ENCODE results near the gene TRPV4. TPM values are rescaled to one million over a fixed set of nuclear protein-coding genes. Genes with fewer than 3 reads are reported as not detected.

Gene TRPV4
- total RNA-seq, 4 donors from 2014 or later = 0.34 to 0.55 TPM; not detected in 2

DNA sequence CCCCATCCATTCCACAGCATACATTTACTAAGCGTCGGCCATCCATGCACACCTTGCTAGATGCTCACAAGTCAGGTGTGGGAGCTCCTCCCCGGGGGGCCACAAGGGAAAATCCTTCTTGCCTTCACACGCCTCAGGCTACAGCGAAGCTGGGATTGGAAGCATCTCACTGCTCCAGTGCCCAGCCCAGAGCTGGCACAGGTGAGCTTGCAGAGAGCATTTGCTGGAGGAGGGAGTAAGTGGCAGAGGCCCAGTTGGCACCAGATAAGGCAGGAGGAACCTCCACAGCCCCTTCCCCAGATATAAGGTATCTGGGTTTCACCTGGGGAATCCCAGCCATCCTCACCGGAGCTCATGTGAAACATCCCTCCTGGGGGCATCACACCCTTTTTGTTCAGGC is 1.8 kb downstream of the TRPV4 start:
- TF ChIP-seq, protein P1, sequence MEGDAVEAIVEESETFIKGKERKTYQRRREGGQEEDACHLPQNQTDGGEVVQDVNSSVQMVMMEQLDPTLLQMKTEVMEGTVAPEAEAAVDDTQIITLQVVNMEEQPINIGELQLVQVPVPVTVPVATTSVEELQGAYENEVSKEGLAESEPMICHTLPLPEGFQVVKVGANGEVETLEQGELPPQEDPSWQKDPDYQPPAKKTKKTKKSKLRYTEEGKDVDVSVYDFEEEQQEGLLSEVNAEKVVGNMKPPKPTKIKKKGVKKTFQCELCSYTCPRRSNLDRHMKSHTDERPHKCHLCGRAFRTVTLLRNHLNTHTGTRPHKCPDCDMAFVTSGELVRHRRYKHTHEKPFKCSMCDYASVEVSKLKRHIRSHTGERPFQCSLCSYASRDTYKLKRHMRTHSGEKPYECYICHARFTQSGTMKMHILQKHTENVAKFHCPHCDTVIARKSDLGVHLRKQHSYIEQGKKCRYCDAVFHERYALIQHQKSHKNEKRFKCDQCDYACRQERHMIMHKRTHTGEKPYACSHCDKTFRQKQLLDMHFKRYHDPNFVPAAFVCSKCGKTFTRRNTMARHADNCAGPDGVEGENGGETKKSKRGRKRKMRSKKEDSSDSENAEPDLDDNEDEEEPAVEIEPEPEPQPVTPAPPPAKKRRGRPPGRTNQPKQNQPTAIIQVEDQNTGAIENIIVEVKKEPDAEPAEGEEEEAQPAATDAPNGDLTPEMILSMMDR (IDR thresholded peaks at IDR 0.05) = no peak
- no peak for TF ChIP-seq POLR2A (IDR thresholded peaks at IDR 0.05)
- Histone ChIP-seq H3K4me1 (peaks cover 0 to 7% of the 10 kb centered on the region in 2 donors), H3K27me3 (no peaks in the 10 kb centered on the region), H3K36me3 (no peaks in the 10 kb centered on the region), H3K9me3 (no peaks in the 10 kb centered on the region), H3K27ac (no peak overlapping the region), H3K4me3 (no peak overlapping the region)
- no peak for DNase-seq
- intact Hi-C loops (cut with DNase I; ENCODE audit: low total_unique reads) = no loop called here

DNA sequence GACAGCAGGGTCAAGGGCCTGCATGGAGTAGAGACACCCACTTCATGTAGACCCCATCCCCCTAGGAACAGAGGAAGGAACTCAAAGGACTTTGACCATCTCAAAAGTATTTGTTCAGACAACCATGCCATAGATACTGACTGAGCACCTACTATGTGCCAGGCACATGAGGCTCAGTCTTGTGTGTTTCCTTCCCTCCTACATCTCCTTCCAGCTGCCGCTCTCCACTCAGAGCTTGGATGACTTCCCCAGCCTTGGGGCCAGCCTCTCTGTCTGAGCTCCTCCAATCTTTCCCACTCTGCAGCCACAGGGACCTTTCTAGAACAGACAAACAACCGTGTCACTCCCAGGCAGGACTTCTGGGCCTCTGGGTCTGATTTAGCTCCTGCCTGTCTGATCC is 2.5 kb downstream of the TRPV4 start:
- no peak for DNase-seq
- H3K27ac ChIP-seq = no peak overlapping the region
- H3K36me3 ChIP-seq = no peaks in the 10 kb centered on the region
- no peaks in the 10 kb centered on the region for H3K9me3 ChIP-seq
- H3K4me1 ChIP-seq = peaks cover 0 to 7% of the 10 kb centered on the region in 2 donors
- no peak overlapping the region for H3K4me3 ChIP-seq
- intact Hi-C loops (cut with DNase I; ENCODE audit: low total_unique reads) = no loop called here
- TF ChIP-seq POLR2A (IDR thresholded peaks at IDR 0.05) = no peak
- TF ChIP-seq, protein P1 (IDR thresholded peaks at IDR 0.05) = no peak
- H3K27me3 ChIP-seq = no peaks in the 10 kb centered on the region

DNA sequence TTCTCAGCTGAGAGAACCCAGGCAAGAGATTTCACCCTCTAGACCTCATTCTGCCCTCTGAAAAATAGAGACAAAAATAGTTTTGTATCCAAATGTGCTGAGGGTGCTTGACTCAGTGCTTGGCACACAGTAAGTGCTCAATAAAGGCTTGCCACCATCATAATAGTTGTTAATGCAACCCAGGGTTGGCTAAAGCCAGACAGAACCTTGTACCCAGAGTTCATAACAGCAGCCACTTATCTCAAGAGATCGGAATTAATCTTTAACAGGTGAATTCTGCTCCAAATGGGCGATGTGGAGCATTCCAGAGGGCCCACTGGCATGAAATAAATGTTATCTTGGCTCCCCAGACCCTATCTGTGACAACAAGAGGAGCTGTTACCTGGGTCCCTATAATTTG is 2.9 kb downstream of the TRPV4 start:
- Histone ChIP-seq H3K27me3 (no peaks in the 10 kb centered on the region), H3K4me3 (no peak overlapping the region), H3K27ac (no peak overlapping the region), H3K9me3 (no peaks in the 10 kb centered on the region), H3K36me3 (no peaks in the 10 kb centered on the region), H3K4me1 (peaks cover 0 to 7% of the 10 kb centered on the region in 2 donors)
- TF ChIP-seq, protein P1 (IDR thresholded peaks at IDR 0.05) = no peak
- TF ChIP-seq POLR2A (IDR thresholded peaks at IDR 0.05) = no peak
- intact Hi-C loops (cut with DNase I; ENCODE audit: low total_unique reads) = no loop called here
- DNase-seq = no peak

DNA sequence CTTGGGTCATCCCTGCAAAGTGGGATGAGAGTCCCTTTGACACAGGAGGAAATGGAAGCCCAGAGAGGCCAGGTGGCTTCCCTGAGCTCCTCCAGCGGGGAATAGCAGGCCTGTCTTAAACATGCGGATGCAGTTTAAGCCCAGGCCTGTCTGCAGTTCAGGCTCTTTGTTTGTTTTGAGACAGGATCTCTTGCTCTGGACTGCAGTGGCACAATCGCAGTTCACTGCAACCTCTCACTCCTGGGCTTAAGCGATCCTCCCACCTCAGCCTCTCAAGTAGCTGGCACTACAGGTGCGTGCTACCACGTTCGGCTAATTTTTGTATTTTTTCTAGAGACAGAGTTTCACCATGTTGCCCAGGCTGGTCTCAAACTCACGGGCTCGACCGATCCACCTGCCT is 3.5 kb downstream of the TRPV4 start:
- no peak for DNase-seq
- H3K36me3 ChIP-seq = no peaks in the 10 kb centered on the region
- no peak overlapping the region for H3K27ac ChIP-seq
- no peaks in the 10 kb centered on the region for H3K27me3 ChIP-seq
- TF ChIP-seq POLR2A (IDR thresholded peaks at IDR 0.05) = no peak
- TF ChIP-seq, protein P1 (IDR thresholded peaks at IDR 0.05) = no peak
- intact Hi-C loops (cut with DNase I; ENCODE audit: low total_unique reads) = no loop called here
- H3K4me3 ChIP-seq = no peak overlapping the region
- no peaks in the 10 kb centered on the region for H3K9me3 ChIP-seq
- peaks cover 0 to 7% of the 10 kb centered on the region in 2 donors for H3K4me1 ChIP-seq

DNA sequence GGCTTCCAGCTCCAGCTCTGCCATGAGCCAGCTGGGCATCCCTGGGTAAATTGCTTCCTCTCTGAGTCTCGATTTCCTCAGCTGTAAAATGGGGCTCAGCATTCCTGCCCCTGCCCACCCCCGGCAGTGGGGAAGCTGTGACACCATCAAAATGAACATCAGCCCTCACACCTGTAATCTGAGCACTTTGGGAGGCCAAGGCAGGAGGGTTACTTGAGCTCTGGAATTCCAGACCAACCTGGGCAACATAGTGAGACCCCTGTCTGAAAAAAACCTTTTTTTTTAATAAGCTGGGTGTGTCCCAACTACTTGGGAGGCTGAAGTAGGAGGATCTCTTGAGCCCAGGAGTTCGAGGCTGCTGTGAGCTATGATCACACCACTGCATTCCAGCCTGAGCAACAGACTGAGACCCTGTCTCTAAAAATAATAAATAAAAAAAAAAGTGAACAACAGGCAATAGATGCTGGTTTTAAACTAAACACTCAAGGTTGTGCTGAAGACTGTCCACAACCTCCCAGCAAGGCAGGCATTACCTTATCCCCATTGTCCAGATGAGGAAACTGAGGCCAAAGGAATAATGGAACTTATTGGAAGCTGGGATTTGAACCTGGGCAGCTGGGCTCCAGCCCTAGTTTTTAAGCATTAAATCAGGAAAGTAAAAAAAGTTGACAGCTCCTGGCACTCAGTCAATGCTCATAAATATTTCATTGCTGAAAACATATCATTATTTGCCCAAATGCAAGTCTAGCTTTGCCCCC is 4.3 kb downstream of the TRPV4 start:
- DNase-seq = no peak
- TF ChIP-seq POLR2A (IDR thresholded peaks at IDR 0.05) = no peak
- TF ChIP-seq, protein P1 (IDR thresholded peaks at IDR 0.05) = no peak
- H3K4me3 ChIP-seq = no peak overlapping the region
- no peaks in the 10 kb centered on the region for H3K27me3 ChIP-seq
- H3K36me3 ChIP-seq = no peaks in the 10 kb centered on the region
- peaks cover 0 to 7% of the 10 kb centered on the region in 2 donors for H3K4me1 ChIP-seq
- intact Hi-C loops (cut with DNase I; ENCODE audit: low total_unique reads) = no loop called here
- H3K27ac ChIP-seq = no peak overlapping the region
- no peaks in the 10 kb centered on the region for H3K9me3 ChIP-seq

All from uterus (tissue), 4 donors.